GM21423 (cell line): ENCODE data around the gene TM9SF3.

Experiments used
- ATAC-seq: cut with Tn5 transposase; IDR thresholded peaks from one replicate; pipeline ENCODE4 v1.9.1; 2021; ENCODE audit warnings: mild to moderate bottlenecking, moderate library complexity; ENCODE audit not compliant: unreplicated experiment

TM9SF3 gene

DNA sequence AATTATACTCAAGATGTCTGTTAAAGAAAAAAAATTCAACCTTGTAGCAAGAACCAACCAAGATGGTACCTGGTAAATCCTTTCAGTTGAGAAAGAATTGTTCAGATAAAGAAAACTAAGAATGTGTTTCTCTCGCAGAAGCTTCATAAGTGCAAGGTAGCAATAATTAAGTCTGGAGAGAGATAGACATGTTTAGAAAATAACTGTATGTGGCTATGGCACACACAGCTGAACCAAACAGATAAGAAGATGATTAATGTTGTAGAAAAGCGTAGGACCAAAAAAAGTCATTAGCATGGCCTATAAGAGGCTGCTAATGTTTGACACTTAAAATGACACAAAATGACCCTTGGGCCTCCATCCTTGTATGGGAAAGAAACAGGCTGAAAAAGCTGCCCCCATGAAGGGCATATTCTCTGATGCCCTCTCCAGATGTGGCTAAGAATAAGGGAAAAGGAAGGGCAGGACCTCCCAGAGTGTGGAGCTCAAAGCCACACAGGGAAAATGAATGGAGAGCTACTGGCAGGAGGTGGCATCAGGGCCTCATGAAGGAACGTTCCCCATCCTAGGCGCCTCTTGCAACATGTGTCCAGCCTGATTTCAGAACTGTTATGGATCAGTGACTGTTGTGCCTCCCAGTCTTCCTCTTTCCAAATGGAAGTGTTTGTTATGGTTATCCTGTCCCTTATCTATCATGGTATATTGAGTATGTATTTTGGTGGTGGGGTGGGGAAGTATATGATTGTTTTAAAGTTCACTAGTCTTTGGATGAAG is 103.8 kb downstream of the TM9SF3 start:
- ATAC-seq: no peak

DNA sequence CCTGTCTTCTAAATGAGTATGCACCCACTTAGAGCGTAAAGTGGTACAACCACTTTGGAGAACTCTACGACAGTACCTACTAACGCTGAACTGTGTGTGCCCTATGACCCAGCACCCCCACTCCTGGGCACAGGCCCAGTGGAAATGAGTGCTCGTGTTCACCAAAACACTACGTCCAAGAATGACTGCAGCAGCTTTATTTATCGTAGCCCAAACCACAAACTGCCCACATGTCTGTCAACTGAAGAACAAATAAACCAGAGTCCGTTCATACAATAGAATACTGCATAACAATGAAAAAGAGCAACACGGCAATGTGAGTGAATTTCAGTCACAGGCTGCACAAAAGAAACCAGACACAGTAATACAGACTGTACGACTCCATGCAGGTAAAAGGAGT is 108.5 kb downstream of the TM9SF3 start:
- ATAC-seq: no peak

DNA sequence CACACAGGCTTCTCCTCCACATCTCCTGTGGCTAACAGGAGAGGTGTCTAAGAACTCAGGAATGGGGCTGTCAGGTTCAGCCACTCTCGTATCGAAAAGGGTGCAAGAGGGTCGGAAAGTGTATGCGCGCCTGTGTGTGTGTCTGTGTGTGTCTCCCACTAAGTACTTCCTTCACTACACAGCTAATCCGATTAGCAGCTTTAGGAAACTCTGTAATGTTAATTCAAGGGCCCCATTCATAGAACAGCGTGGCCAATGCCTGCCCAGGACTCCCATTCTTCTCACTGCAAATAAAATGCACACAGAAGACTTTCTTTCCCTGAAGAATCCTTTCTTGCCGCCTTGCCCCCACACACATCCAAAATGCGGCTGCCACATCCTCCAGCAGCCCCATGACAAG is 112.9 kb downstream of the TM9SF3 start:
- no peak for ATAC-seq

DNA sequence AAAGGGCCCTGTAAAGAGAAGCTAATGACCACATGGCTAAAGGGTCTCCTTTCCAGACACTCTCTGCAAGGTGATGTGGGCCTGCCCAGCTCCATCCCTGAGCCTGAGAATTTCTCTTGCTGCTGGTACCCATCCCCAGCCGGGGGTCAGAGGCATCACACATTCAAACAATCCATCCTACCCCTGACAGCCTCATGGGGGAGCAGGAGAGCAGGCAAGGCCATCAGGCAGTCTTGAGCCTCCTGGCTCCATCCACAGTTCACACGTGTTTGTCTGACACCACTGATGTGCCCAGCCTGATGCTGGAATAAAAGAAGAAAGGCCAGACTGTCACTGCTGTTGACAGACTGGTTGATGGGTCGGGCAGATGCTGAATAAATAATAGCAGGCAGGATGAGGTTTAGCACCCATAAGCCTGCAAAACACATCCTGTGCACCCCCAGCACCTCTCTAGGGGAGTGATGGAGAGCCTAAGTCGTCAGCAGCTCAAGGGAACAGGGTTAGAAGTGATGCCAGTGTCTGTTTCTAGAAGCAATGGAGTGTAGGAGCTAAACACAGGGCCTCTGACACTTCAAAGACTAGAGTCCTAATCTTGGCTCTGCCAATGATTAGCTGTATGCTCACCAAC is 116.6 kb downstream of the TM9SF3 start:
- no peak for ATAC-seq

DNA sequence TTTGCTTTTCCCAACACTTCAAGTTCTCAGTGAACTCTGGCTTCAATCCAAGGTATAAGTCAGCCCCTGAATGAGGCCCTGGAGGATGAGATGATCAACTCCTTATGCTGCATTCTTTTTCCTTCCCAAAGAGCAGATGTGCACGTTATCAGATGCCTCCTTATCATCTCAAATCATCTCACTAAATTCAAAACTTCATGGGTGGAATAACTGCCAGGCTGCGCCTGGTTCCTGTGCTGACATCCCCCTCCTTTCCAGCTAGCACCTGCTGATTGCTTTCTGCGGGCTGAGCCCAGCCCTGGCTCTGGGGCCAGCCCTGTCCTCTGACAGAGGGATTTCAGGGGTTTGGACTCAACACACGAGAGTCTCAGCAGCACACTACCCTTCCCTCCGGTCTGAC is 118.0 kb downstream of the TM9SF3 start:
- ATAC-seq: no peak
